K562 (cell line): ENCODE data around the gene KCP. TPM values are rescaled to one million over a fixed set of nuclear protein-coding genes. Genes with fewer than 3 reads are reported as not detected.

Source experiments
- ARID2 ChIP-seq: fragments of 450-650 bp; IDR thresholded peaks from 2 replicates; pipeline ENCODE4 v1.6.1; 2017; ENCODE audit warnings: antibody characterized with exemption, mild to moderate bottlenecking
- CHCHD3 ChIP-seq: fragments of 250-450 bp; sonication (Bioruptor Pico); IDR thresholded peaks from 2 replicates; pipeline ENCODE4 v2.1.2; 2022; ENCODE audit warnings: mild to moderate bottlenecking
- FUS ChIP-seq: fragments of 200-400 bp; formaldehyde crosslinking; optimal IDR thresholded peaks from 2 replicates; pipeline ENCODE3; 2017; ENCODE audit warnings: low read depth, low read length
- GATA2 ChIP-seq: sonication (generic); formaldehyde crosslinking; IDR thresholded peaks from 2 replicates; pipeline ENCODE4 v1.4.0; 2020; ENCODE audit warnings: mild to moderate bottlenecking, missing genetic modification reagents
- GATAD2A ChIP-seq: fragments of 450-650 bp; IDR thresholded peaks from 2 replicates; pipeline ENCODE4 v1.6.1; 2017
- GTF2A2 ChIP-seq: IDR thresholded peaks from 2 replicates; pipeline ENCODE4 v1.6.1; 2016; ENCODE audit warnings: mild to moderate bottlenecking, missing genetic modification characterization, missing compliant biosample characterization
- HNRNPLL ChIP-seq: fragments of 200-400 bp; formaldehyde crosslinking; IDR thresholded peaks from 2 replicates; pipeline ENCODE4 v1.6.1; 2017; ENCODE audit warnings: low read length, low read depth, mild to moderate bottlenecking; ENCODE audit not compliant: poor library complexity, severe bottlenecking
- IRF2 ChIP-seq: sonication (generic); formaldehyde crosslinking; IDR thresholded peaks from 2 replicates; pipeline ENCODE4 v1.8.1; 2022; ENCODE audit warnings: mild to moderate bottlenecking, missing genetic modification reagents
- MYC ChIP-seq, 2 experiments: fragments of 250-450 bp in 1 of 2; sonication (Bioruptor Pico) in 1 of 2; IDR thresholded peaks; 2 replicates each; pipeline versions ENCODE4 v1.5.1 to v1.6.1; 2012 to 2021; ENCODE audit warnings: low read depth in 2 of 2, borderline replicate concordance in 1 of 2, improper control_type of control experiment in 1 of 2, low read length in 1 of 2, mild to moderate bottlenecking in 1 of 2, moderate library complexity in 1 of 2
- POLR2AphosphoS5 ChIP-seq: IDR thresholded peaks from 2 replicates; pipeline ENCODE4 v1.6.1; 2011; ENCODE audit warnings: mild to moderate bottlenecking, low read depth, low read length, moderate library complexity; ENCODE audit not compliant: control insufficient read depth, insufficient read depth
- PTTG1 ChIP-seq: fragments of 450-650 bp; IDR thresholded peaks from 2 replicates; pipeline ENCODE4 v1.6.1; 2016; ENCODE audit warnings: low read depth, mild to moderate bottlenecking, missing genetic modification characterization, missing compliant biosample characterization
- SAFB2 ChIP-seq: fragments of 200-400 bp; formaldehyde crosslinking; IDR thresholded peaks from 2 replicates; pipeline ENCODE4 v1.6.1; 2018; ENCODE audit warnings: borderline replicate concordance, low read length, low read depth, moderate library complexity; ENCODE audit not compliant: severe bottlenecking
- SNRNP70 ChIP-seq: fragments of 200-400 bp; formaldehyde crosslinking; optimal IDR thresholded peaks from 2 replicates; pipeline ENCODE3; 2017; ENCODE audit warnings: low read depth, low read length
- STAT5A ChIP-seq: IDR thresholded peaks from 2 replicates; pipeline ENCODE4 v1.6.1; 2012; ENCODE audit warnings: low read length, inconsistent platforms, borderline replicate concordance
- TBL1XR1 ChIP-seq, 2 experiments: IDR thresholded peaks; 2 replicates each; pipeline ENCODE4 v1.6.1; 2012; ENCODE audit warnings: improper control_type of control experiment in 2 of 2, low read length in 2 of 2, mild to moderate bottlenecking in 1 of 2
- ZNF134 ChIP-seq: fragments of 250-450 bp; sonication (Bioruptor Pico); conservative IDR thresholded peaks from 2 replicates; pipeline ENCODE4 v1.4.0; 2020
- ZNF224 ChIP-seq: sonication (generic); formaldehyde crosslinking; IDR thresholded peaks from 2 replicates; pipeline ENCODE4 v1.8.0; 2022; ENCODE audit warnings: mild to moderate bottlenecking, missing genetic modification reagents
- ZNF316 ChIP-seq: fragments of 450-650 bp; IDR thresholded peaks from 2 replicates; pipeline ENCODE4 v1.6.1; 2016
- ZNF324 ChIP-seq: fragments of 250-450 bp; sonication (Bioruptor Pico); IDR thresholded peaks from 2 replicates; pipeline ENCODE4 v1.4.0; 2020; ENCODE audit warnings: mild to moderate bottlenecking
- ZNF445 ChIP-seq: fragments of 250-450 bp; sonication (Bioruptor Pico); IDR thresholded peaks from 2 replicates; pipeline ENCODE4 v1.4.0; 2020; ENCODE audit warnings: low read depth, mild to moderate bottlenecking, moderate library complexity
- ZNF707 ChIP-seq: fragments of 250-450 bp; sonication (Bioruptor Pico); conservative IDR thresholded peaks from 2 replicates; pipeline ENCODE4 v1.8.0; 2022; ENCODE audit warnings: inconsistent platforms, mild to moderate bottlenecking, moderate library complexity
- ZNF79 ChIP-seq: fragments of 250-450 bp; sonication (Bioruptor Pico); IDR thresholded peaks from 2 replicates; pipeline ENCODE4 v1.4.0; 2020; ENCODE audit warnings: low read depth, mild to moderate bottlenecking, moderate library complexity
- polyA plus RNA-seq, 8 experiments: library from polyadenylated mRNA; depleted of rRNA in 4 of 8; stranded (reverse) in 5 of 8; unstranded in 3 of 8; fragments of >200 nt; fragmentation: Nextera tagmentation in 2 of 8; fragmentation: Illumina TruSeq in 1 of 8; extraction: Ambion mirVana in 2 of 8; extraction: Trizol in 1 of 8; gene quantifications; 2 replicates each; pipeline versions ENCODE4 v1.2.1 to v1.2.3, GENCODE V29; 2011 to 2014; ENCODE audit warnings: inconsistent platforms in 1 of 8, missing spikeins in 1 of 8
- total RNA-seq, 7 experiments: library from RNA; depleted of rRNA in 6 of 7; stranded (reverse); fragments of >200 nt in 6 of 7; fragmentation: Illumina TruSeq in 2 of 7; extraction: Trizol in 2 of 7; gene quantifications; 2 replicates each; pipeline versions ENCODE4 v1.2.1 to v1.2.3, GENCODE V29; 2011 to 2021; ENCODE audit warnings: low replicate concordance in 1 of 7
- TF ChIP-seq, protein P1 (sequence below), 3 experiments: fragments of 200-800 bp in 1 of 3; fragments of 250-450 bp in 1 of 3; fragments of 450-650 bp in 1 of 3; sonication (Bioruptor Pico) in 1 of 3; sonication (Bioruptor generic) in 1 of 3; formaldehyde crosslinking in 1 of 3; IDR thresholded peaks; 2 replicates each; pipeline versions ENCODE4 v1.6.1 to v1.8.0; 2016 to 2022; ENCODE audit warnings: mild to moderate bottlenecking in 2 of 3, missing genetic modification characterization in 2 of 3, missing compliant biosample characterization in 1 of 3, moderate library complexity in 1 of 3
- TF ChIP-seq, protein P2 (sequence below): IDR thresholded peaks from 2 replicates; pipeline ENCODE4 v1.6.1; 2014; ENCODE audit warnings: antibody characterized with exemption

The KCP gene
- total and polyA plus RNA-seq, 9 of the 15 experiments (the other 6 are each of a cell fraction or from before 2014, with no cell fraction given): 0.06 to 0.17 (median 0.12) TPM; not detected in 3

DNA sequence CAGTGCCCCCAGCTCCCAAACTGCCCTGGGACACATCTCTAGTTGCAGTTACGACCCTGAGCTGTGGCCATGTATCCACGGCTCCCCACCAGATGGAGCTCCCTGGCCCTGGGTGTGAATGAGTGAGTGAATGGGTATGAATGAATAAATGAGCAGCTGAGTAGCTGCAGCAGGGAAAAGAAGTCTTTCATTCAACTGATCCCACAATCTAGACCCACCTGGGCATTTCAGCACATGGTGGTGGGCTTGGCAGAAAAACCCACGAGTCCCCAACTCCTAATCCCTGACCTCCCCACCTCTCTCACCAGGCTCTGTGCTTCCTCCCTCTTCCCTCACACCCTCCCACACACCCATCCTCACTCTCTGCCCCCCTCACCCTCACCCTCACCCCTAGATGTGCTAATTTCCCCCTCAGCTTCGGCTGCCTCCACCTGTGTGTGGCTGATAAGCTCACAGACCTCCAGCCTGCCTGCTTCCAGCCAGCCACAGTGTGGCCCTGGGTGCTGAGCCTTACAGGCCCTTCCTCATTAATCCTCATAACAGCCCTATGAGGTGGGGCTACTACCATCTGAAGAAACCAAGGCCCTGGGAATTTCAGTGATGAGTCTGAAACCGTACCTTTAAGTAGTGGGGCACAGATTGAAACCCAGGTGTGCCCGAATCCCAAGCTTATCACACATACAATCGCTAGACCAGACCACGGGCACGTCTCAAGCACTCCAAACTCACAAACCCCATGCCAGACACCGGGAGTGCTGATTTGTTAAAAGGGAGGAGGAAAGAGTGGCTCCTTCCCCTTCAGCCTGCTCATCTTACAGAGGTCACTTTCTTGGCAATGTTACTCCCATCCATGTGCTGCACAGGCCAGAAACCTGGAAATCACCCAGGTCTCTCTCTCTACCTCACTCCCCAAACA is 50.1 kb downstream of the KCP start (continued):
- peak; percentile 98 for TF ChIP-seq GATAD2A
- TF ChIP-seq ARID2: 0 out of 2 replicates have a peak, but pooled peaks have one; percentile 54
- peak; percentile 94 for TF ChIP-seq GATA2
- TF ChIP-seq SNRNP70: no peak
- TF ChIP-seq CHCHD3: no peak
- no peak for TF ChIP-seq GTF2A2
- no peak for TF ChIP-seq SAFB2
- TF ChIP-seq TBL1XR1 (IDR thresholded peaks at IDR 0.05; ENCODE audit: low read length in 2 of 2): peak in 1 of 2 experiments; percentile 70; a peak in 3 of 4 replicates
- peak; percentile 91 for TF ChIP-seq STAT5A
- TF ChIP-seq MYC (IDR thresholded peaks at IDR 0.05; ENCODE audit: low read depth, low read length): no peak; the same call in 1 of the 2 replicates
- peak; percentile 72 for TF ChIP-seq MYC (CRISPR knock-in tag; IDR thresholded peaks at IDR 0.05; ENCODE audit: borderline replicate concordance, low read depth)
- no peak for TF ChIP-seq ZNF324
- TF ChIP-seq, protein P1, sequence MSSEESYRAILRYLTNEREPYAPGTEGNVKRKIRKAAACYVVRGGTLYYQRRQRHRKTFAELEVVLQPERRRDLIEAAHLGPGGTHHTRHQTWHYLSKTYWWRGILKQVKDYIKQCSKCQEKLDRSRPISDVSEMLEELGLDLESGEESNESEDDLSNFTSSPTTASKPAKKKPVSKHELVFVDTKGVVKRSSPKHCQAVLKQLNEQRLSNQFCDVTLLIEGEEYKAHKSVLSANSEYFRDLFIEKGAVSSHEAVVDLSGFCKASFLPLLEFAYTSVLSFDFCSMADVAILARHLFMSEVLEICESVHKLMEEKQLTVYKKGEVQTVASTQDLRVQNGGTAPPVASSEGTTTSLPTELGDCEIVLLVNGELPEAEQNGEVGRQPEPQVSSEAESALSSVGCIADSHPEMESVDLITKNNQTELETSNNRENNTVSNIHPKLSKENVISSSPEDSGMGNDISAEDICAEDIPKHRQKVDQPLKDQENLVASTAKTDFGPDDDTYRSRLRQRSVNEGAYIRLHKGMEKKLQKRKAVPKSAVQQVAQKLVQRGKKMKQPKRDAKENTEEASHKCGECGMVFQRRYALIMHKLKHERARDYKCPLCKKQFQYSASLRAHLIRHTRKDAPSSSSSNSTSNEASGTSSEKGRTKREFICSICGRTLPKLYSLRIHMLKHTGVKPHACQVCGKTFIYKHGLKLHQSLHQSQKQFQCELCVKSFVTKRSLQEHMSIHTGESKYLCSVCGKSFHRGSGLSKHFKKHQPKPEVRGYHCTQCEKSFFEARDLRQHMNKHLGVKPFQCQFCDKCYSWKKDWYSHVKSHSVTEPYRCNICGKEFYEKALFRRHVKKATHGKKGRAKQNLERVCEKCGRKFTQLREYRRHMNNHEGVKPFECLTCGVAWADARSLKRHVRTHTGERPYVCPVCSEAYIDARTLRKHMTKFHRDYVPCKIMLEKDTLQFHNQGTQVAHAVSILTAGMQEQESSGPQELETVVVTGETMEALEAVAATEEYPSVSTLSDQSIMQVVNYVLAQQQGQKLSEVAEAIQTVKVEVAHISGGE (CRISPR knock-in tag; IDR thresholded peaks at IDR 0.05): no peak
- TF ChIP-seq ZNF224 (CRISPR knock-in tag): no peak
- no peak for TF ChIP-seq PTTG1 (tag)
- no peak for TF ChIP-seq ZNF316
- TF ChIP-seq HNRNPLL: no peak
- TF ChIP-seq POLR2AphosphoS5: peak; percentile 96
- TF ChIP-seq ZNF134 (CRISPR knock-in tag): no peak
- no peak for TF ChIP-seq ZNF445 (CRISPR knock-in tag)
- TF ChIP-seq, protein P2, sequence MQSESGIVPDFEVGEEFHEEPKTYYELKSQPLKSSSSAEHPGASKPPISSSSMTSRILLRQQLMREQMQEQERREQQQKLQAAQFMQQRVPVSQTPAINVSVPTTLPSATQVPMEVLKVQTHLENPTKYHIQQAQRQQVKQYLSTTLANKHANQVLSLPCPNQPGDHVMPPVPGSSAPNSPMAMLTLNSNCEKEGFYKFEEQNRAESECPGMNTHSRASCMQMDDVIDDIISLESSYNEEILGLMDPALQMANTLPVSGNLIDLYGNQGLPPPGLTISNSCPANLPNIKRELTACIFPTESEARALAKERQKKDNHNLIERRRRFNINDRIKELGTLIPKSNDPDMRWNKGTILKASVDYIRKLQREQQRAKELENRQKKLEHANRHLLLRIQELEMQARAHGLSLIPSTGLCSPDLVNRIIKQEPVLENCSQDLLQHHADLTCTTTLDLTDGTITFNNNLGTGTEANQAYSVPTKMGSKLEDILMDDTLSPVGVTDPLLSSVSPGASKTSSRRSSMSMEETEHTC: no peak; the same call in 1 of the 2 replicates
- no peak for TF ChIP-seq ZNF79 (CRISPR knock-in tag)
- TF ChIP-seq FUS: no peak
- TF ChIP-seq IRF2 (CRISPR knock-in tag): no peak
- TF ChIP-seq ZNF707 (CRISPR knock-in tag): 0 out of 2 replicates have a peak, but pooled peaks have one; percentile 18
